ENCODE measurements around the gene SOX8.

DNA sequence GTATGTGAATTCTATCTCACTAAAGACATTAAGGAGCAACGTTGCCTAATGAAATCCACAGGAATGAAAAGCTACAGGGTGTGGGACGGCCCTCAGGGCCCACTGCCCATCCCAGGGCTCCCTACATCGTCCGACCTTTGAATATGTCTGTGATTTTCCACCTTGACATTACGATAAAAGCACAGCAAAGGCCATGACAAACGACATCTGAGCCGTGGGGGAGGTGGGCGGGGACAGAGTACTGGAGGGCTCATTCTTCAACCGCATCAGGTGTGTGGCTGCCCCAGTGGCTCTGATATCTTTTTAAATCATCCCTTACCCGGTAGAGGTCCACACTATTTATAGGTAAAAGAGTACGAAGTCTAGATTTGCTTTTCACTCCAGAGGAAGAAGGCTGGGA, 45.9 kb upstream of the SOX8 start:
- TF ChIP-seq, protein P1, sequence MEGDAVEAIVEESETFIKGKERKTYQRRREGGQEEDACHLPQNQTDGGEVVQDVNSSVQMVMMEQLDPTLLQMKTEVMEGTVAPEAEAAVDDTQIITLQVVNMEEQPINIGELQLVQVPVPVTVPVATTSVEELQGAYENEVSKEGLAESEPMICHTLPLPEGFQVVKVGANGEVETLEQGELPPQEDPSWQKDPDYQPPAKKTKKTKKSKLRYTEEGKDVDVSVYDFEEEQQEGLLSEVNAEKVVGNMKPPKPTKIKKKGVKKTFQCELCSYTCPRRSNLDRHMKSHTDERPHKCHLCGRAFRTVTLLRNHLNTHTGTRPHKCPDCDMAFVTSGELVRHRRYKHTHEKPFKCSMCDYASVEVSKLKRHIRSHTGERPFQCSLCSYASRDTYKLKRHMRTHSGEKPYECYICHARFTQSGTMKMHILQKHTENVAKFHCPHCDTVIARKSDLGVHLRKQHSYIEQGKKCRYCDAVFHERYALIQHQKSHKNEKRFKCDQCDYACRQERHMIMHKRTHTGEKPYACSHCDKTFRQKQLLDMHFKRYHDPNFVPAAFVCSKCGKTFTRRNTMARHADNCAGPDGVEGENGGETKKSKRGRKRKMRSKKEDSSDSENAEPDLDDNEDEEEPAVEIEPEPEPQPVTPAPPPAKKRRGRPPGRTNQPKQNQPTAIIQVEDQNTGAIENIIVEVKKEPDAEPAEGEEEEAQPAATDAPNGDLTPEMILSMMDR (IDR thresholded peaks at IDR 0.05): no peak
- TF ChIP-seq POLR2A (IDR thresholded peaks at IDR 0.05) (no peak), POLR2AphosphoS5 (IDR thresholded peaks at IDR 0.05; ENCODE audit: insufficient read depth in 1 of 2, low read depth in 1 of 2) (no peak)
